Erythroblast (primary cell): ENCODE results near the gene FAM98C.

Source experiments
- GATA1 ChIP-seq: IDR thresholded peaks from 2 replicates; pipeline ENCODE4 v1.6.1; 2011; ENCODE audit warnings: low read depth, mild to moderate bottlenecking, control low read depth, low read length, moderate library complexity
- POLR2A ChIP-seq: IDR thresholded peaks from 2 replicates; pipeline ENCODE4 v1.6.1; 2011; ENCODE audit warnings: mild to moderate bottlenecking, low read length

- no peak for TF ChIP-seq POLR2A
- no peak for TF ChIP-seq GATA1
These were observed 19.7 kb upstream of the FAM98C start for GRCh38 chr19:38383184-38383583.
